GM19455 (cell line): ENCODE results near the gene RAB3GAP2.
"Not testable (repeated sequence)": the region's sequence is repeated elsewhere in the genome, so short reads cannot be mapped to it uniquely, and the experiment has no call there.

ENCODE experiments used
- ATAC-seq: cut with Tn5 transposase; IDR thresholded peaks from one replicate; pipeline ENCODE4 v1.9.1; 2021; ENCODE audit not compliant: unreplicated experiment

RAB3GAP2 gene

GRCh38 chr1:220243947-220244346 lies 28.3 kb downstream of the RAB3GAP2 start:
- no peak for ATAC-seq

- no peak for ATAC-seq
These were observed 31.1 kb downstream of the RAB3GAP2 start for GRCh38 chr1:220241072-220241663.

- ATAC-seq: no peak
These were observed 32.3 kb downstream of the RAB3GAP2 start for GRCh38 chr1:220239966-220240365.

- ATAC-seq: no peak
These were observed 33.0 kb downstream of the RAB3GAP2 start for GRCh38 chr1:220239213-220239612.

GRCh38 chr1:220236278-220236677 lies 36.0 kb downstream of the RAB3GAP2 start:
- ATAC-seq: not testable (repeated sequence)

GRCh38 chr1:220235462-220235861 lies 36.8 kb downstream of the RAB3GAP2 start:
- no peak for ATAC-seq

GRCh38 chr1:220233927-220234326 lies 38.3 kb downstream of the RAB3GAP2 start:
- no peak for ATAC-seq

GRCh38 chr1:220229771-220230170 lies 42.5 kb downstream of the RAB3GAP2 start:
- ATAC-seq: no peak

GRCh38 chr1:220227393-220227792 lies 44.9 kb downstream of the RAB3GAP2 start:
- ATAC-seq: no peak

GRCh38 chr1:220226752-220227151 lies 45.5 kb downstream of the RAB3GAP2 start:
- no peak for ATAC-seq

GRCh38 chr1:220225957-220226356 lies 46.3 kb downstream of the RAB3GAP2 start:
- no peak for ATAC-seq

- ATAC-seq: no peak
These were observed 47.6 kb downstream of the RAB3GAP2 start for GRCh38 chr1:220224611-220225124.

- no peak for ATAC-seq
These were observed 48.2 kb downstream of the RAB3GAP2 start for GRCh38 chr1:220224033-220224432.

- ATAC-seq: no peak
These were observed 49.3 kb downstream of the RAB3GAP2 start for GRCh38 chr1:220222939-220223338.

GRCh38 chr1:220221670-220222069 lies 50.6 kb downstream of the RAB3GAP2 start:
- ATAC-seq: no peak

- no peak for ATAC-seq
These were observed 51.0 kb downstream of the RAB3GAP2 start for GRCh38 chr1:220221269-220221668.

GRCh38 chr1:220220699-220221040 lies 51.6 kb downstream of the RAB3GAP2 start:
- ATAC-seq: peak; percentile 20

- peak; percentile 42 for ATAC-seq
These were observed 52.2 kb downstream of the RAB3GAP2 start for GRCh38 chr1:220219865-220220698.

GRCh38 chr1:220219136-220219442 lies 53.2 kb downstream of the RAB3GAP2 start:
- ATAC-seq: no peak

- ATAC-seq: peak; percentile 39
These were observed 53.7 kb downstream of the RAB3GAP2 start for GRCh38 chr1:220218397-220219135.

GRCh38 chr1:220217383-220217988 lies 54.8 kb downstream of the RAB3GAP2 start:
- no peak for ATAC-seq
